Esophagus muscularis mucosa (tissue), 3 donors: ENCODE measurements around the gene CHST6.

Source experiments
- POLR2AphosphoS5 ChIP-seq, 2 donors: sonication (generic); formaldehyde crosslinking; IDR thresholded peaks; one replicate each; pipeline ENCODE4 v1.6.1; 2017; ENCODE audit warnings: antibody characterized with exemption in 2 of 2
- TF ChIP-seq, protein P1 (sequence below), 3 experiments: fragments of 200-600 bp in 2 of 3; fragments of 450-650 bp in 1 of 3; sonication (generic) in 2 of 3; IDR thresholded peaks; one replicate each; pipeline ENCODE4 v1.5.1; 2017 to 2019; ENCODE audit warnings: antibody characterized with exemption in 3 of 3, mild to moderate bottlenecking in 2 of 3, moderate library complexity in 1 of 3

DNA sequence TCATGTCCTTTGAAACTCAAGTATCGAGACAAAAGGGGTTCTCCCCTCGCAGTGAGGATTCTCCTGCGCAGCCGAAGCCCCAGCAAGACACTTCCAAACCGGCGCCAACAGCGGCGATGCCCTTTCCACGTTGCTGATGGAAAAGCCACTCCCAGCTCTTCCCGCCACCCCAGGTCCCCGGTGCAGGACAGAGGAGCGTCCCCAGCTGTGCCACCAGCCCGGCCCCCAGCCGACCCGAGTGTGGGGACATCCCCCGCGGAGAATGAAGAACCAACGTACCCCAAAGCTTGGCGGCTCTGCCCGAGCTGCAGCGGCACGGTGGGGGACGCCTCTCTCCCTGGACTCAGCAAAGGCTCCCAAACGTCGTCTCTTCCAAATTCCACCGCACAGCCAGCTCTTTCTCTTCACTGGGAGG is 573 bp downstream of the CHST6 start:
- TF ChIP-seq, protein P1, sequence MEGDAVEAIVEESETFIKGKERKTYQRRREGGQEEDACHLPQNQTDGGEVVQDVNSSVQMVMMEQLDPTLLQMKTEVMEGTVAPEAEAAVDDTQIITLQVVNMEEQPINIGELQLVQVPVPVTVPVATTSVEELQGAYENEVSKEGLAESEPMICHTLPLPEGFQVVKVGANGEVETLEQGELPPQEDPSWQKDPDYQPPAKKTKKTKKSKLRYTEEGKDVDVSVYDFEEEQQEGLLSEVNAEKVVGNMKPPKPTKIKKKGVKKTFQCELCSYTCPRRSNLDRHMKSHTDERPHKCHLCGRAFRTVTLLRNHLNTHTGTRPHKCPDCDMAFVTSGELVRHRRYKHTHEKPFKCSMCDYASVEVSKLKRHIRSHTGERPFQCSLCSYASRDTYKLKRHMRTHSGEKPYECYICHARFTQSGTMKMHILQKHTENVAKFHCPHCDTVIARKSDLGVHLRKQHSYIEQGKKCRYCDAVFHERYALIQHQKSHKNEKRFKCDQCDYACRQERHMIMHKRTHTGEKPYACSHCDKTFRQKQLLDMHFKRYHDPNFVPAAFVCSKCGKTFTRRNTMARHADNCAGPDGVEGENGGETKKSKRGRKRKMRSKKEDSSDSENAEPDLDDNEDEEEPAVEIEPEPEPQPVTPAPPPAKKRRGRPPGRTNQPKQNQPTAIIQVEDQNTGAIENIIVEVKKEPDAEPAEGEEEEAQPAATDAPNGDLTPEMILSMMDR (IDR thresholded peaks at IDR 0.05): no peak
- TF ChIP-seq POLR2AphosphoS5 (IDR thresholded peaks at IDR 0.05): no peak
